Activated naive CD4-positive, alpha-beta T cell treated with anti-CD3 and anti-CD28 coated beads, Interleukin-2, amount 50 U/mL, for 16 hours (primary cell): Measurements from ENCODE around the gene RHCE.
"Not testable (repeated sequence)": the region's sequence is repeated elsewhere in the genome, so short reads cannot be mapped to it uniquely, and the experiment has no call there.

ENCODE experiments used
- DNase-seq: peaks from one replicate; pipeline ENCODE4 v3.0.0-alpha.2; 2020

Gene RHCE

DNA sequence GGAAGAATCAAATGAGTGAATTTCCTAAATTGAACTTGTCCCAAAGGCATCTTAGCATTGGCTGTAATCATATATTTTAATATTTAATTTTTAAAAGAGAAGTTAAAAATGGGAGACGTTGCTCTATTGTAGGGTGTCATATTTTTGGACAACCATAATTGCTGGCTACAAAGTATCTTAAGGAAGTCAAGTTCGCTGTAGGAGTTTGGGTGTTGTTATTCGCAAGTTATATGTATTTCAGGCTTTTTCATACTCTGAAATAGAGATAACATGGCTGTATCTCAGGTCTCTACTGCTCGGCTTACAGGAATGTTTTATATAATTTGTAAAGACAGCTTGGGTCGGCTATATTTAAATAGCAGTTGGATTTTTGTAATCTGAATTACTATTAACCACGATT, 81.6 kb downstream of the RHCE start:
- no peak for DNase-seq

DNA sequence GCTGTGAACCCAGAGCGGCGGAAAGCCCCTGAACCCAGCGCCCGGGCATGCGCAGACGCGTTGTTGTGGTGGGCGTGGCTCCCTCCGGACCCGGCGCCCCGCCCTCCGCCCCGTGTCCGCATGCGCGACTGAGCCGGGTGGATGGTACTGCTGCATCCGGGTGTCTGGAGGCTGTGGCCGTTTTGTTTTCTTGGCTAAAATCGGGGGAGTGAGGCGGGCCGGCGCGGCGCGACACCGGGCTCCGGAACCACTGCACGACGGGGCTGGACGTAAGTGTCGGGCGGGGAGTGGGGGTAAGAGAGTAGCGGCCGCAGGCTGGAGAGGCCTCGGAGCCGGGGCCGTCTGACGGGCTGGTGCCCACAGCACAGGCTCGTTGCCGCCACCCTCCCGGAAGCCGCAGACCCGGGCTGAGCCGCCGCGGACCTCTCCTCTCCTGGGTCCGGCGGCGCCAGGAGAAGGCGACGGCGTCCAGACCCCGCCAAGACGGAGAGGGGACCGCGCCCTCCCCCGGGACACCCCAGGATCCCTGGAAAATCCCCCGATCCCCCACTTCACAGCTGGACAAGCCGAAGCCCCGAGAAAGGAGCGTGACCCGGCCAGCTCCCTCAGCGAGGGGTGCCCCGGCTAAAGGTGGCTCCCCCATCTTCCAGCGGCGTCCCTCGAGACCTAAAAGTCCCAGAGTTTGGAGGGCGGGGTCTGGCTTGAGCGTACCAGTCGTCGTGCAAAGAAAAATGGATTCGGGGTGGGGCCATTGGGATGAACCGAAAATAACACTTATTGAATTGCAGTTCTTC, 82.2 kb downstream of the RHCE start, which contains the start of gene TMEM50A:
TSS of gene TMEM50A (plus strand) at position 147 of the 794 bp plus-strand sequence. CDS start 2,153 bp downstream, outside the sequence.
- DNase-seq, result peak; percentile 89

DNA sequence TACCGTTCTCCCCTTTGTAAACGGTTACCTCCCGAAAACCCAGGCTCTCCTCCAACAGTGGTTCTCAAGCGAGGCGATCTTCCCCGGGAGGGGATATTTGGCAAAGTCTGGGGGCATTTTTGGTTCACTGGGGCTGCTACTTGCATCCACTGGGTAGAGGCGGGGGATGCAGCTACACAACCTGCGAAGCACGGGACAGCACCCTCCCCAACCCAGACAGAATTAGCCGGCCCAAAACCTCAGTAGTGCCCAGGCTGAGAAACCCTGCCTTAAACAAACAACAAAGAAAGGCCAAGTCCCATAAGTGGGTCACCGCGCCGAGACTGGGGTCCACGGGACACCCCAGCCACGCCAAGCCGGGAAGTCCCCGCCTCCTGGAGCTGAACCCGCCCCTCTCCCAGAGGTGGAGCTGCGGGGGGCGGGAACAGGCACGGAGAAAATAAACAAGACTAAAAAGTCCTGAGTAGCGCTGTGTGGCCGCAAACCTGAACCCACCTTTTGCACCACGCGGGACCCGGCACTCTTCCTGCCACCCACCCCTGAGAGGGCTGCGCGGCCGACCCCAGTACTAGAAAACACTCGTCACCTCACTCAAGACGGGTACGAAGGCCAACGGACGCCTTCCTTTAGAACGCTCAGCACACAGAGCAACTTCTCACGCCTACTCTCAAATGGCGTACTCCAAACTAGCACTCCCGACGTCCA, 83.0 kb downstream of the RHCE start:
- not testable (repeated sequence) for DNase-seq

DNA sequence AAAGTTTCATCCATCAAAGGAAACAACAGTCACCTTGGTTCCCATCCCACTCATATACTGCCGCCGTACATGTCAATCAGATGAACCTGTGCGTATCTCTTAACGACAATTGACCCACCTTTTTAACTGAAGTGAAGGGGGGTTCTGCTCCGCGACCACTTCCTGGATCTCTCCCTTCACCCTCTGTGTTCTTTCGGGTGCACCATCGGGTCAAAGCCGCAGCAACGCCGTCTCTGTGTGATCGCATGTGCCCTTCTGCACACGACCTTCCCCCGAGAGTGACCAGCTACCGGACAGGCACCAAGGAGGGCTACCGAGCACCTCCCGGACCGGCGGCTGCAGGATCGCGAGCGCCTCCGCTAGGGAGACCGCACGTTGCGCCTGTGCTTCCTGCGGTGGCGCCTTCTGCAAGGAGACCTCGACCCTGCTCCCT, 83.7 kb downstream of the RHCE start:
- peak; percentile 17 for DNase-seq

DNA sequence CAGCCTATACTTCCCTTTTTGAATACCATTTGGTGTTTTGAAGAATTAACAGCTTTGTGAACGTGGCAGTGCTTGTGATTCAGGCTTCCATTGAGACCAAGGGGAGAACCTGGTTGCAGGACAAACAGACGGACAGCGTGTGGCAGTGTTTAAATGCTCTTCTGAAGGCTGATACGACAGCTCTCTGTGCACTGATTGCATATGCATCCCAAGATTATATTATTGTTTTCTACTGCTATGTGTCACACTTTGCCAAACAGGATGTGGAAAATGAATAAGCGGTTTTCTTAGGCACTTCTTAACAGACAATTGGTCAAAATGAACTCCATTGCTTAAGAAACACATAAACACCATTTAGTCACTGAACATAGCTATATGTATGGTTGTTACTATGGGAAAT, 90.7 kb downstream of the RHCE start:
- not testable (repeated sequence) for DNase-seq

DNA sequence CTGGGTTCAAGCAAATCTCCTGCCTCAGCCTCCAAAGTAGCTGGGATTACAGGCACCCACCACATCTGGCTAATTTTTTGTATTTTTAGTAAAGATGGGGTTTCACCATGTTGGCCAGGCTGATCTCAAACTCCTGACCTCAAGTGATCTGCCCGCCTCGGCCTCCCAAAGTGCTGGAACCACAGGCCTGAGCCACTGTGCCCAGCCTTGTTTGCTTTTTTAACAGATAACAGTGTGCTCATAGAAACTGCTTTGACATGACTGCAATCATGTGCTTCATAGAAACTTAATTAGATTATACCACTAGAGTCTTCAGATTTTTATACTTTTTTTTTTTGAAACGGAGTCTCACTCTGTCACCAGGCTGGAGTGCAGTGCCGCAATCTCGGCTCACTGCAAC, 91.3 kb downstream of the RHCE start:
- DNase-seq, result not testable (repeated sequence)

DNA sequence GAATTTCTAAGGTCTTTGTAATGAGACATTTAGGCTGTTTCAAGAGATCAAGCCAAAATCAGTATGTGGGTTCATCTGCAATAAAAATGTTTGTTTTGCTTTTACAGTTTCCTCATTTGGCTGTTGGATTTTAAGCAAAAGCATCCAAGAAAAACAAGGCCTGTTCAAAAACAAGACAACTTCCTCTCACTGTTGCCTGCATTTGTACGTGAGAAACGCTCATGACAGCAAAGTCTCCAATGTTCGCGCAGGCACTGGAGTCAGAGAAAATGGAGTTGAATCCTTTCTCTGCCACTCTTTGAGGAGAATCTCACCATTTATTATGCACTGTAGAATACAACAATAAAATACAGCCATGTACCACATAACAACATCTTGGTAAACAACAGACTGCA, 91.8 kb downstream of the RHCE start:
- DNase-seq, result not testable (repeated sequence)

DNA sequence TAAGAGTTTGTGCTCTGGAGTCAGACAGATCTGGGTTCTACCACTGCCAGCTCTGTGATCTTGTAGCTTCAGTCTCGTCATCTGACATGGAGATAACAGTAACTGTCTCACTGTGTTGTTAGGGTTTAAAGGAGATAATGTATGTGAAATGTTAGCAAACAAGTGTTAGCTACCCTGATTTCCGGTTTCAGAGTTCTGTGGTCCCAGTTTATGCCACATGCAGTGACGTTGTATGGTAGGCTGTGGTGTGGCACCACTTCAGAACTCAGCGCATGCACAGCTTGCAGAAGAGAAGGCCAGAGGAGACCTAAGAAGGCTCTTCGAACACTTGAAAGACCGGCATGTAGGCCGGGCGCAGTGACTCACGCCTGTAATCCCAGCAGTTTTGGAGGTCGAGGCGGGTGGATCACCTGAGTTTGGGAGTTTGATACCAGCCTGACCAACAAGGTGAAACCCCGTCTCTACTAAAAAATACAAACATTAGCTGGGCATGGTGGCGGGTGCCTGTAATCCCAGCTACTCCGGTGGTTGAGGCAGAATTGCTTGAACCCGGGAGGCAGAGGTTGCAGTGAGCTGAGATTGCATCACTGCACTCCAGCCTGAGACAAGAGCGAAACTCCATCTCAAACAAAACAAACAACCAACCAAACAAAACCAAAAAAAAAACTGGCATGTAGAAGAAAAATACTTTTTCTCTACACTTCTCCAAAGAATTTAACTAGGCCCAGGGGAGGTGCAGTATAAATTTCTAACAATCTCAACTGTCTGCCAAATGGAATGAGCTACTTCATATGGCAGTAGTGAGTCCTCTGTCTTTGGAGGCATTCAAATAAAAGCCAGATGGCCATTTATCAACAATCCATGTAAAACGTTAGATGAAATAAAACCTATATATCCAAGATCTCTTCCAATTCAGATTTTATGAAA, 92.5 kb downstream of the RHCE start:
- DNase-seq, result not testable (repeated sequence)

DNA sequence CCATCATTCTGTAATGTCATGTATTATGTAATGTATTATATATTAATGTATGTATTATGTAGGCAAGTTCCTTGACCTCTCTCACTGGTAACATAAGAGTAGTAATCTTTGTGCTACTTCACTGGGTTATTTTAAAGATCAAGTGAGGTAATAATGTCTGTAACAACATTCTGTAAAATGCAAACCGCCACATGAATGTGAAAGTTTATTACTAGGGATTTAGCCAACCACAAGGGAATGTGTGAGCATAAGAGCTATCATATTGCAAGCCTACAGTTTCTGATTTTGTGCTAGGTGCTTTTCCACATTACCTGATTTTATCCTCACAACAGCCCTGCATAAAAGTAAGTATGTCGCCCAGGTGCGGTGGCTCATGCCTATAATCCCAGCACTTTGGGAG, 96.2 kb downstream of the RHCE start:
- not testable (repeated sequence) for DNase-seq

DNA sequence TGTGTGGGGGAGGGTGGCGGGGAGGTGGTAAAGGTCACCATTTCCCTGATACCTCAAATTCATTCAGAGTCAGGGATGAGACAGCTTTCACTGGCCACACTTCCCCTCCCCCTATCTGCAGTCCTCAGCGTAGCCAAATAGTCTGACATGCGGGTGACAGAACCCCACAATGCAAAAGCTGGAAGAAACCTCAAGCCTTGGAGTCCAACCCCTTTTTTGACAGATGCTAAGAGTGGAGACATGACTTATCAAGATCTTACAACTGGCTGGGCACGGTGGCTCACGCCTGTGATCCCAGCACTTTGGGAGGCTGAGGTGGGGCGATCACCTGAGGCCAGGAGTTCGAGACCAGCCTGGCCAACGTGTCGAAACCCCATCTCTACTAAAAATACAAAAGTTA, 98.5 kb downstream of the RHCE start:
- not testable (repeated sequence) for DNase-seq

DNA sequence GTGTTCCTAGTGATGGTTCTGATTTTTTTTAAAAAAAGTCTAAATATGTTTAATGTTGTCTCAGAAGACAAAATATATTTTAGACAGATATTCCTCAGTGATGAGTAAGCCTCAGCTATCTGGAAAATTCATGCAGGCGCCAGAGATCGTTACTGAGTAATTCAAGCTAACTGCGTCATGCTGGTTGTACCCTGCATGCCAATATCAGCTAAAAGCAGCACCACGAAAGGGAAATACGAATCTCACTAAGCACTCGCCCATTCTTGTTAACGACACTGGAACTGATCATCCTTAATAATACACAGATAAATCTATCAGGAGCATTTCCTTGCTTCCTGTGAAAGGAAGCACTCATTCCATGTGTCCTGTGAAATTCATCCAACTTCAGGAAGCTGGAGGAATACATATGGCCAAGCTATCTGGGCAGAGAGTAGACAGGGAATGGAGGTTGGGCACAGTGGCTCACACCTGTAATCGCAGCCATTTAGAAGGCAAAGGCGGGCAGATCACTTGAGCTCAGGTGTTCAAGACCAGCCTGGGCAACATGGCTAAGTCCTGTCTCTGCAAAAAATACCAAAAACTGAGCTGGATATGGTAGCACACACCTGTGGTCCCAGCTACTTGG, 100.2 kb downstream of the RHCE start:
- not testable (repeated sequence) for DNase-seq

DNA sequence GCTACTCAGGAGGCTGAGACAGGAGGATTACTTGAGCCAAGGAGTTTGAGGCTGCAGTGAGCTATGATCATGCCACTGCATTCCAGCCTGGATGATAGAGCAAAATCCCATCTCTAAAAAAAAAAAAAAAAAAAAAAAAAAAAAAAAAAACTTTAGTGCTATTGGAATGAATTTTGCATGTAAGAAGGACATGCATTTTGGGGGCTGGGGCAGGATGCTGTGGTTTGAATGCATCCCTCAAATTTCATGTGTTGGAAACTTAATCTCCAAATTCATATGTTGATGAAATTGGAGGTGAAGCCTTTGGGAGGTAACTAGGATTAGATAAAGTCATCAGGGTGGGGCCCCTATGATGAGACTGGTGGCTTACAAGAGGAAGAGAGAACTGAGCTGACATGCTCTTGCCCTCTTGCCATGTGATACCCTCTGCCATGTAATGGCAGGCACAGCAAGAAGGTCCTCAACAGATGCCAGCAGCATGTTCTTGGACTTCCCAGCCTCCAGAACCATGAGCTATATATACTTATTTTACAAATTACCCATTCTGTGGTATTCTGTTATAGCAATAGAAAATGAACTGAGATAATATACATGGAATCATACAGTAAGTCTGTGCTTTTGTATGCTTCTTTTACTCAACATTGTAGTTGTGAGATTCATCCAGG, 107.7 kb downstream of the RHCE start:
- not testable (repeated sequence) for DNase-seq
